ENCODE data around the gene CCL16. TPM values are rescaled to one million over a fixed set of nuclear protein-coding genes. Genes with fewer than 3 reads are reported as not detected.
A peak's percentile ranks its signal among the peaks of the same experiment; 100 is the strongest.
"Not testable (repeated sequence)": the region's sequence is repeated elsewhere in the genome, so short reads cannot be mapped to it uniquely, and the experiment has no call there.

Gene CCL16
- polyA plus RNA-seq, 3 donors = 0.14 to 0.36 (median 0.20) TPM

GRCh38 chr17:35995346-35995745 is 14.0 kb upstream of the CCL16 start:
- not testable (repeated sequence) for DNase-seq (ENCODE audit: extremely low read depth in 1 of 11, low read depth in 9 of 11, low spot score in 4 of 11)

GRCh38 chr17:35991075-35991474 is 9.8 kb upstream of the CCL16 start:
- DNase-seq (ENCODE audit: extremely low read depth in 1 of 11, low read depth in 9 of 11, low spot score in 4 of 11) = no peak

- DNase-seq (ENCODE audit: extremely low read depth in 1 of 11, low read depth in 9 of 11, low spot score in 4 of 11) = no peak
Observed at GRCh38 chr17:35988164-35988563, 6.9 kb upstream of the CCL16 start.

GRCh38 chr17:35986643-35987042 is 5.3 kb upstream of the CCL16 start, which contains the start of gene CCL14:
Gene CCL14, minus strand, starts transcription at chr17:35986729. Its CDS starts 80 bp downstream, at chr17:35986649.
- no peak for DNase-seq (ENCODE audit: extremely low read depth in 1 of 11, low read depth in 9 of 11, low spot score in 4 of 11)

- DNase-seq (ENCODE audit: extremely low read depth in 1 of 11, low read depth in 9 of 11, low spot score in 4 of 11) = no peak
Observed at GRCh38 chr17:35984140-35984539, 2.8 kb upstream of the CCL16 start.

- DNase-seq (ENCODE audit: extremely low read depth in 1 of 11, low read depth in 9 of 11, low spot score in 4 of 11) = no peak
Observed at GRCh38 chr17:35982409-35983191, 1.3 kb upstream of the CCL16 start.

GRCh38 chr17:35981908-35982330 is 622 bp upstream of the CCL16 start:
- DNase-seq (ENCODE audit: extremely low read depth in 1 of 11, low read depth in 9 of 11, low spot score in 4 of 11) = no peak

- DNase-seq (ENCODE audit: extremely low read depth in 1 of 11, low read depth in 9 of 11, low spot score in 4 of 11) = no peak
Observed at GRCh38 chr17:35978346-35978745, 3.0 kb downstream of the CCL16 start.

GRCh38 chr17:35977509-35977908 is 3.8 kb downstream of the CCL16 start:
- no peak for DNase-seq (ENCODE audit: extremely low read depth in 1 of 11, low read depth in 9 of 11, low spot score in 4 of 11)

GRCh38 chr17:35973333-35974260 is 7.7 kb downstream of the CCL16 start:
- no peak for DNase-seq (ENCODE audit: extremely low read depth in 1 of 11, low read depth in 9 of 11, low spot score in 4 of 11)

GRCh38 chr17:35972945-35973332 is 8.4 kb downstream of the CCL16 start:
- no peak for DNase-seq (ENCODE audit: extremely low read depth in 1 of 11, low read depth in 9 of 11, low spot score in 4 of 11)

- no peak for DNase-seq (ENCODE audit: extremely low read depth in 1 of 11, low read depth in 9 of 11, low spot score in 4 of 11)
Observed at GRCh38 chr17:35972535-35972934, 8.8 kb downstream of the CCL16 start.

- no peak for DNase-seq (ENCODE audit: extremely low read depth in 1 of 11, low read depth in 9 of 11, low spot score in 4 of 11)
Observed at GRCh38 chr17:35972066-35972465, 9.2 kb downstream of the CCL16 start.

- DNase-seq (ENCODE audit: extremely low read depth in 1 of 11, low read depth in 9 of 11, low spot score in 4 of 11) = peak; percentile 66 to 87 (median 79)
Observed at GRCh38 chr17:35969558-35970380, 11.5 kb downstream of the CCL16 start.

GRCh38 chr17:35968520-35969054 is 12.7 kb downstream of the CCL16 start:
- DNase-seq (ENCODE audit: extremely low read depth in 1 of 11, low read depth in 9 of 11, low spot score in 4 of 11) = no peak

GRCh38 chr17:35965272-35965671 is 16.0 kb downstream of the CCL16 start:
- no peak for DNase-seq (ENCODE audit: extremely low read depth in 1 of 11, low read depth in 9 of 11, low spot score in 4 of 11)

- DNase-seq (ENCODE audit: extremely low read depth in 1 of 11, low read depth in 9 of 11, low spot score in 4 of 11) = no peak
Observed at GRCh38 chr17:35963663-35964062, 17.6 kb downstream of the CCL16 start.

GRCh38 chr17:35953720-35954119 is 27.6 kb downstream of the CCL16 start:
- DNase-seq (ENCODE audit: extremely low read depth in 1 of 11, low read depth in 9 of 11, low spot score in 4 of 11) = no peak

GRCh38 chr17:35949401-35949800 is 31.9 kb downstream of the CCL16 start:
- no peak for DNase-seq (ENCODE audit: extremely low read depth in 1 of 11, low read depth in 9 of 11, low spot score in 4 of 11)

Data from renal cortex interstitium (tissue), 11 donors.